NCI-H82 treated with DMSO at 0.1 percent for 48 hours (cell line): Measurements from ENCODE around the gene PFKFB2.

Experiments
- DNase-seq: peaks from one replicate; lab custom pipeline; 2025; ENCODE audit not compliant: unreplicated experiment; lab: John Stamatoyannopoulos, UW

The PFKFB2 gene

DNA sequence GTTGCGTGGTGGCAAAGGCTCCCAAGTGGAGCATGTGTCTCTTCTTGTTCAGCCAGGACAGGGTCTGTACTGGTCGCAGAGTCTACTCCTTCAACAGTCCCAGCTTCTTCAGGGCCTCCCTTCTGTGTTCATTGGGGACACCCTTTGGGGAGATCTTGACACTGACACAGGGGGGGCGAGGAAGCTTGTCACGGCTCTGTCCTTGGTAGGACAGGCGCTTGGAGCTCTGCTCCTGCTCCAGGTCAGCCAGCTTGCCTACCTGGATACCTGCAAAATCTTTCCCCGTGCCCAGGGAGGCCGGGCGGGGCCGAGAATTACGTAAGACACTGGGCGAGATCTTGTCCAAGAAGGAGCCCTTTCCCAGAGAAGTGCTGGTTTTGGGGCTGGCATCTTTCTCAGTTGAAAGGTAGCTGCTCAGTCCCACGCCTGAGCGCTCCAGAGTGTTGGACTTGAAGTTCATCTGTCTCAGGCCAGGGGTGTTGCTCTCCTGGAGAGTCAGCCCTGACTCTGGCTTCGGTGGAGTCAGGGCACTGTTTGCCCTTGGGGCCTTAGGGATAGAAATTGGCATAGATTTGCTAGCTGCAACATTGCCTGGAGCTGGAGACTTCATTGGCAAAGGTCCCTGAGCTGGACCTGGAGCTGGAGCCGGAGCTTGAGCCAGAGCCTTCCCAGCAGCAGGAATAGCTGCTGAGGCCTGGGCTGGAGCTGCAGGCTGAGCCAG, 31.0 kb upstream of the PFKFB2 start:
- no peak for DNase-seq

- DNase-seq, result no peak
Measured at GRCh38 chr1:207022996-207023679, 29.9 kb upstream of the PFKFB2 start.

DNA sequence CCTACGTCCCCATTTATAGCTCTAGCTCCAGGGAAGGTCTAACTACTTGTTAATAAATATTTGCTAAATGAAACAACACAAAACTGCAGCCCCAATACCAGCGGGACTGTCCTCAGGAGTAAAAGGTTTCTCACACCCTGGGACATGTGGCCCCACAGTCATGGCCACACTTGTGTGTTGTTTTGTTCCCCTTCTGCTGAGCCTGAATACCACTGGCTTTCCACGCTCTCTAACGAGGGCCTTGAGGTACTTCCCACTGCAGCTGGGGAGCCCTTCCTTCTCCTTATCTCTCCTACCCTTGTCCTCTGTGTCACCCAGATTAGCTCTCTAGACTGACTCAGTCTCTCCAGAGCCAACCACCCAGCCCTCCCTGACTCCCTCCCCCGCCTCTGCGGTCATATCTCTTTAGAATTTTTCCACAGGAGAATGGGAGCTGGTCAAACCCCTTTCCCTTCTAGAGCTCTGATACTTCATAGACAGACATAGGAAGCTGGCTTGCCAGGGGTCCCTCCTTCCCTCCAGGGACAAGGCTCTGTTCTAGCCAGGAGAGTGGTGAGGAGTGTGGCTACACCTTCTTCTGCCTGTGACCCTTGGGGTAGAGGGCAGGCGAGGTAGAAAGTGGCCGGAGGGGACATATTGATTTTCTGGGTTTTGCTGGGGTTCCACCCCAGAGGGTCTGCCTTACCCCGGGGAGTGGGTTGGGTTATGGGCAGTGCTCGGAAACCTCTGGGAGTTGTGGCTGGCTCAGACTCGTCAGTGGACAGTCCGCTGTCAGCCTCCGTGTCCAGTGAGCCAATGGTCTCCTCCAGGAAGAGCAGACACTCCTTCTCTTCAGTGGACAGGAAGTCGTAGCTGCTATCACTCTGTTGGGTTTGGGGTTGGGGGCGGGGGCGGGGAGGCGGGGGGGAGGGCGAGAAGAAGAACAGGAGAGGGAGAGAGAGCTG, 28.6 kb upstream of the PFKFB2 start:
- DNase-seq, result no peak

GRCh38 chr1:207025146-207025880, 27.8 kb upstream of the PFKFB2 start:
- no peak for DNase-seq

DNA sequence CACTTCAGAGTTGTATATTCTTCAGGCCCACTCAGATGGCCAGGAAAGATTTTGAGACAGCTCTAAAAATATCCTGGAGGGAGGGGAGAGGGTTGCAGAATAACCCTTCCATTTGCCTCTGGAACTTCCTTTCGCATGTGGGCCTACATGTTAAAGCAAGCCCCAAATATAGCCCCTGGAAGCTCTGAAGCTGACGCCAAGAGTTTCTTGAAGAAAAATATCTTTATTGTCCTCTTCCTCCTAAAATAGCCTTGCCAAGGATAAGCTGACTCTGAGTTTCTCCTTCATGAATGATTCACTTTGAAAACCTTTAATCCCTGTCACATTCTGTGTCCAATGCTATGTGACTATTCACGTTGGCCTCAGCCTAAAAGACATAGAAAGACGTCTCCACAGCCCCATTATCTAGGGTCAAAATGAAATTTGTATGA, 27.0 kb upstream of the PFKFB2 start:
- DNase-seq, result no peak

DNA sequence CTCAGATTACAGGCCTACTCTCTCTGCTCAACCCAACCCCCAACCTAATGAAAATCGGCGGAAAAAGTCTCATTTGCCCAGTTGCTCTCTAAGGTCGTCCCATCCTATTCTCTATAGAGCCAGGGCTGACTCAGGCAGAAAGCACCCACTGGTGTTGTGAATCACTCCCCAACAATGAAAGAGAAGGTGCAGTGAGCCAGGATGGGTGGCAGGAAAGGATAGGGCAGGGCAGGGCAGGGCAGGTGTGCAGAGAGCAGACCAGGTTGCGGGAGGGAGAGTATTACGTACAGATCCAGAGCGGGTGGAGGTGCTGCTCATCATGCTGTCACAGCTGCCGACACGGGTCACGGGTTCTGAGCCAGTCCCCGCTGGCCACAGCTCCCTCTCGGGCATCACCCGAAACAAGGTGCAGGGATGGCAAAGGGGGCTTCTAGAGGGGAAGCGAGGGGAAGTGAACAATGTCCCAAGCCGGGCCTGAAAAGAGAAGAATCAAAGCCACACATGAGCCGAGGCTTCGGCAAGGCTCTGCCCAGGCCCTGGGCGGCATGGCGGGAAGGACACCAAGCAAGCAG, 25.8 kb upstream of the PFKFB2 start:
- DNase-seq, result no peak

DNA sequence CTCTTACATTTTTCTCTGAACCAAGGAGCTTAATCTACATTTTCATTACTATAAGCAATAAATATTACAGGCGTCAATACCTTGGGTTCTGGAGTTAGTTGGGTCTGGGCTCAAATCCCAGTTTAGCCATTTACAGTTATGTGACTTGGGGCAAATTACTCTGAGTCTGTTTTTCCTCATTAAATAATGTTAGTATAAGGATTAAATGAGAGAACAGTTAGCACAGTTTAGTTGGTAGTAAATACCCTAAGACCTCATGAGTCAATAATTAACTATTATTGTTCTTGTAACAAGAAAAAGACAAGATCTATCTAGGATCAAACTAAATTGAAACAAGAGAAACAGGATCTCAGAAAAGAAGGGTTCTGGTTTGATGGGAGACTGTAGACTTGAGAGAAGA, 25.2 kb upstream of the PFKFB2 start:
- no peak for DNase-seq

DNA sequence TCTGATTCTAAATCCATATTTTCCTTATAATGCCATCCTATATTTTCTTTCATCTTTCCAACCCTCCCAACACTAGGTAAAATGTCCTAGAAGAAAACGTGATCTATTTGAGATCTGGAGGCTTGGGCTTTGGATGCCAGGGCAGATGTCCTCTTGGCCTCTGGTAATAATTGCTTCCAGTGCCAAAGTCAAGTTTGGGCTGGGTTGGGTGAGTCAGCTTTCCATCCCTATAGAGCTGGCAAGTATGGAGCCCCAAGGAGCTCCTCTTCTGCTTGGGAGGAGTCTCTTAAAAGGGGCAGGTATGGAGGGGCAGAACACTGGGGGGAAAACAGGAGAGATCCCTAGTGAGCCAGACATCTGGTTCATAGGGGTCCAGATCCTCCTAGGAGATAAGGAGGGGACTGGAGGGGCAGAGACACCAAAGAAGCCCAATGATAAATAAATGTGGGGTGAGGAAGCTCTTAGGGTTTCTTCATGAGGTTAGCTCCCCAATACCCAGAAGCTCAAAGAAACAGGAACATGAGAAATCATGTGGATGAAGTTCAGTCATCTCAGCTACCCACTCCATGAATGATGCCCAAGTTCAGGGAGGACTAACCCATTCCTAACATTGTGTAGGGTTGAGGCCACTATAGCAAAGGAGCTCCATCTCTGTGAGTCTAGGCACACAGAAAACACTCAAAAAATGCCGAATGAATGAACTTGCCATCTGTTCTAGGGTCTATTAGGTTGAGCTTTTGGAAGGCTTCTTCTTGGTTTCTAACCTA, 24.0 kb upstream of the PFKFB2 start:
- no peak for DNase-seq

- DNase-seq, result no peak
Measured at GRCh38 chr1:207029701-207030521, 23.2 kb upstream of the PFKFB2 start.

DNA sequence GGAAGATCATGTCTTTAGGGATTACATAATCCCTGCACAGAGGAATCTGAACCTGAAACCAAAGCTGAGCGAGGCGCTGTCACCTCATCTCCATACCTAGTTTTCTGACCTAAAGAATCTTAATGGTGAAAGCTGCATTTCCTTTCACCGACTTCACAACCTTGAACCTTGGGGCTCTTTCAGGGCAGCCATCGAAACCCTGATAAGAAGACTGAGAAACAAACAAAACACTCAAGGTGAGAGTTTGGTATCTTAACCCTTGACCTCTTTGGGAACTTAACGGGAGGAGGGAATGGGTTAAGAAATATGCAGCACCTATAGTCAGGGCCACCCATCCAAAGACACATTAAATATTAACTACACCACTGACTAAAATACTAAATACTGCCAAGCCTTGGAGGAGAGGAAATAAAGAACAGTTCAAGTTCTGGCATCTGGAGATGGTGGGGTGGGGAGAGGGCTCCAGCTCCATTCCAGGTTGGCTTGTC, 22.5 kb upstream of the PFKFB2 start:
- no peak for DNase-seq

- no peak for DNase-seq
Measured at GRCh38 chr1:207031016-207031415, 22.1 kb upstream of the PFKFB2 start.

GRCh38 chr1:207031632-207032264, 21.3 kb upstream of the PFKFB2 start:
- DNase-seq, result no peak

- no peak for DNase-seq
Measured at GRCh38 chr1:207032528-207033017, 20.5 kb upstream of the PFKFB2 start, which contains the start of gene C1orf116. Gene C1orf116 (minus strand): TSS chr1:207032756. CDS start chr1:207027598, 5,158 bp downstream.

DNA sequence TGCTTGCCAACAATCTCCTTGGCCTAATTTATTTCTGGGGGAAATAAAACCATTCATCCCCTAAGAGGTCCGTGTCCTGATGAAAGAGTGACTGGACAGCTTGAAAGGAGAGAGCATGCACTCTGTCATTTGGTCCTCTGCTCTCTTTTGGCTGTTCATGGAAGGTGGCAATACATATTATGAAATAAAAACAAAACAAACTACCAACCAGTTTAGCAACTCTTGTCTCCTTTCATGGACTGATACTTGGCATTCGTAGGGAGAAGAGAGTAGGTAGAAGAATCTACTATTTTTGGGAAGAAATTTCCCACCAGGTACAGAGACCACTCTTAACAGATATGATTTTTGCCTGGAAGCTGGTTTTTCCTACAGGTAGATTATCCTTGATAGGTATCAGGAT, 19.8 kb upstream of the PFKFB2 start:
- no peak for DNase-seq

DNA sequence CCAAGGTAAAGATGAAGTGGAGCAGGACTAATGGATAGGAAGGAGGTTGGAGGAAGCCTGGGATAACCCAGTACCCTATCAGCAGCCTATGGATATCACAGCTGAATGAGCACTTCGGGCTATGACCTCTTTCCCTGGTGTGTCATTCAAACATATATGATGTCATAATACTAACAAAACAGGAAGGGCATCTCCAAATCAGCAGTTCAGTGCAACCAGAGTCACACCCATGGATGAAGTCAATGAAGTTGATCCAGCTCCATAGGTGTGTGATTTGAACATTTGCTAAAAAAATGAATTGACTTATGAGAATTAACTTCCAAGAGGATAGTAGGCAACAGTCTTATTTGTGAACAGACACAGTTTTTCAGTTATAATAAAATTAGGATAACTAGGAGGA, 18.9 kb upstream of the PFKFB2 start:
- no peak for DNase-seq

DNA sequence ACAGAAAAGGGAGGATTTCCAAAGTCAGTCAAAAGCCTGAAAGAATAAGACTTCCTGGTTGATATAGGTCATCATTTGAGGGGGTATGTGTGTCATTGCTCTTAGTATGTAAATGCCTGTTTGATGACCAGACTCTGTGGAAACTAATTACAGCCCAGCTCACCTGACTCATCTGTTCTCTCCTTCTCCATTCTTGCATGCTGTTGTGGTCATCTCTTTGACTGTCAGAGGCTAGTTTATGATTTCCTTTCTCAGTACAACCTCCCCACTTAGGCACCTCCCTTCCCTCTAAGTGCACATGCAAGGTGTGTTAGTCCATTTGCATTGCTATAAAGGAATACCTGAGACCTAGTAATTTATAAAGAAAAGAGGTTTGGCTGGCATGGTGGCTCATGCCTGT, 18.1 kb upstream of the PFKFB2 start:
- DNase-seq, result no peak

- DNase-seq, result no peak
Measured at GRCh38 chr1:207035877-207036551, 17.1 kb upstream of the PFKFB2 start.

- no peak for DNase-seq
Measured at GRCh38 chr1:207036865-207037264, 16.2 kb upstream of the PFKFB2 start.
